RWPE1 (cell line): Measurements from ENCODE around the gene AGPAT3.
"Not testable (repeated sequence)": the region's sequence is repeated elsewhere in the genome, so short reads cannot be mapped to it uniquely, and the experiment has no call there.

ENCODE experiments used
- CTCF ChIA-PET: fragments of 350-600 bp; sonication (Branson Sonifier 250); formaldehyde crosslinking; extraction: SDS; loops from one replicate; lab custom pipeline; 2021; lab: Yijun Ruan, JAX
- POLR2A ChIA-PET: fragments of 400-600 bp; formaldehyde crosslinking; extraction: SDS; loops from one replicate; lab custom pipeline; 2020; ENCODE audit warnings: antibody characterized with exemption; ENCODE audit not compliant: low non-redundant PET; lab: Yijun Ruan, JAX
- DNase-seq: peaks from one replicate; pipeline ENCODE4 v3.0.0; 2012; ENCODE audit warnings: low spot score
- H3K27ac ChIP-seq: fragments of 450-650 bp; 2 replicates; pipeline ENCODE4 v1.5.1; 2017
- CTCF ChIP-seq: fragments of 450-650 bp; conservative IDR thresholded peaks from 2 replicates; pipeline ENCODE4 v1.5.1; 2017; ENCODE audit warnings: low read depth, mild to moderate bottlenecking

The AGPAT3 gene

GRCh38 chr21:43892984-43893535 is 28.0 kb downstream of the AGPAT3 start:
- CTCF ChIA-PET: no interaction called here
- no peak for TF ChIP-seq CTCF
- H3K27ac ChIP-seq: no peak overlapping the region
- no peak for DNase-seq
- POLR2A ChIA-PET: interaction anchor here (0.5 kb wide), 1 partner anchor 11 kb away, joined by 3 read pairs; no protein-coding TSS in a partner anchor

- TF ChIP-seq CTCF: no peak
- POLR2A ChIA-PET: interaction anchor here (0.5 kb wide), 1 partner anchor 11 kb away, joined by 3 read pairs; no protein-coding TSS in a partner anchor
- CTCF ChIA-PET: interaction anchor here (0.6 kb wide), 1 partner anchor 97 kb away, joined by 3 read pairs; no protein-coding TSS in a partner anchor
- DNase-seq: no peak
- no peak overlapping the region for H3K27ac ChIP-seq
These were observed 28.6 kb downstream of the AGPAT3 start for GRCh38 chr21:43893536-43894205.

- ChIA-PET POLR2A (no interaction called here), CTCF (interaction anchor here (0.6 kb wide), 2 partner anchors 96 to 702 kb away, joined by 3 read pairs; no protein-coding TSS in a partner anchor)
- no peak for DNase-seq
- TF ChIP-seq CTCF: no peak
- no peak overlapping the region for H3K27ac ChIP-seq
These were observed 29.2 kb downstream of the AGPAT3 start for GRCh38 chr21:43894206-43894577.

GRCh38 chr21:43895196-43895595 is 30.2 kb downstream of the AGPAT3 start:
- POLR2A ChIA-PET: no interaction called here
- CTCF ChIA-PET: no interaction called here
- H3K27ac ChIP-seq: no peak overlapping the region
- no peak for TF ChIP-seq CTCF
- no peak for DNase-seq

- POLR2A ChIA-PET, CTCF ChIA-PET, DNase-seq, H3K27ac ChIP-seq: not testable (repeated sequence)
These were observed 31.8 kb downstream of the AGPAT3 start for GRCh38 chr21:43896696-43897299.

- H3K27ac ChIP-seq: no peak overlapping the region
- ChIA-PET CTCF (no interaction called here), POLR2A (no interaction called here)
- no peak for TF ChIP-seq CTCF
- DNase-seq: no peak
These were observed 34.5 kb downstream of the AGPAT3 start for GRCh38 chr21:43899307-43900077.
